HG02943 (cell line): Measurements from ENCODE around the gene SIX2.

Source experiments
- ATAC-seq: cut with Tn5 transposase; IDR thresholded peaks from one replicate; pipeline ENCODE4 v1.9.1; 2021; ENCODE audit warnings: mild to moderate bottlenecking, low read depth, moderate library complexity; ENCODE audit not compliant: unreplicated experiment

The SIX2 gene

DNA sequence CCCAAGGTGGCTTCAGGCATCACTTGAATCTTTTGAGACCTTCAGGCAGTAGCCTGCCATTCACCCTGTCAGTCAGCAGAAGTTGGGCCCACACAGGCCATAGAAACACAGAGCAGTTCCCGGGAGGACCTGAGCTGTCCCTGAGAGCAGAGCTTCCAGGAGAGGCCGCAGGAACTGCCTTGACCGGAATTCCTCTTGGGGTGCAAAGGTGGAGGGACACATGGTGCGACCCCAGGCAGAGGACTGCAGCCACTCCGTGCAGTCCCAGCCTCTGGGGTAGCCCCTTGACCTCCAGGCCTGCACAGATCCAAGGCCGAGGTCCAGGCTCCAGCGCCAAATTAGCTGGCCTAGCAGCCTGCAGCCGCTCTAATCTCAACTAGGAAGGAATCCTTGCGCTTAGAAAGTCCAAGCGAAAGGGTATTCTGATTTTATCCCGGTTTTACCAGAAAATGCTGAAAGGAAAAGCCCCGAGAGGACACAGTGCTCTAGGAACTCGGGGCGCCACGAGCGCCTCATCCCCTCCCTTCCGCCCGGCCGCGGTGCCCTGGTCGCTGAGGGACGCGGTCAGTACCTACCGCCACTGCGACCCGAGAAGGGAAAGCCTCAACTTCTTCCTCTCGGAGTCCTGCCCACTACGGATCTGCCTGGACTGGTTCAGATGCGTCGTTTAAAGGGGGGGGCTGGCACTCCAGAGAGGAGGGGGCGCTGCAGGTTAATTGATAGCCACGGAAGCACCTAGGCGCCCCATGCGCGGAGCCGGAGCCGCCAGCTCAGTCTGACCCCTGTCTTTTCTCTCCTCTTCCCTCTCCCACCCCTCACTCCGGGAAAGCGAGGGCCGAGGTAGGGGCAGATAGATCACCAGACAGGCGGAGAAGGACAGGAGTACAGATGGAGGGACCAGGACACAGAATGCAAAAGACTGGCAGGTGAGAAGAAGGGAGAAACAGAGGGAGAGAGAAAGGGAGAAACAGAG is 5.4 kb downstream of the SIX2 start:
- no peak for ATAC-seq

DNA sequence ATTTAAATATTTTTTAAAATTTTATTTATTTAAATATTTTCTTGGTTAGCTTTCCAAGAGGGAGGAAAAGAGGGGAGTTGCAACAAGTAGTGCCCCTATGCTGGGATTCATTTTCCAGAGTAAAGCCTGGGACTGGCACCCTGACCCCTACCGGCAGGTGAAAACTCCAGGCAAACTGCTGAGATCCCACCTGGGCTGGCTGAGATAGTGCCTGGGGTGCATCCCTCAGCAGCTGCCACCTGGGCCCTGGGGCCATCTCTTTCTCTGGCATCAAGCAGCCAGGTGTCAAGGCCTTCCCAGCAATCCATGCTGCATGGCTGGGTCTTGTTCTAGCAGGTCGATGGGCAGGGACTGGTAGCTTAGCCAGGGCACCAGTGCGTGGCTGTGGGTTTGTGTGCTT is 6.6 kb downstream of the SIX2 start:
- no peak for ATAC-seq

DNA sequence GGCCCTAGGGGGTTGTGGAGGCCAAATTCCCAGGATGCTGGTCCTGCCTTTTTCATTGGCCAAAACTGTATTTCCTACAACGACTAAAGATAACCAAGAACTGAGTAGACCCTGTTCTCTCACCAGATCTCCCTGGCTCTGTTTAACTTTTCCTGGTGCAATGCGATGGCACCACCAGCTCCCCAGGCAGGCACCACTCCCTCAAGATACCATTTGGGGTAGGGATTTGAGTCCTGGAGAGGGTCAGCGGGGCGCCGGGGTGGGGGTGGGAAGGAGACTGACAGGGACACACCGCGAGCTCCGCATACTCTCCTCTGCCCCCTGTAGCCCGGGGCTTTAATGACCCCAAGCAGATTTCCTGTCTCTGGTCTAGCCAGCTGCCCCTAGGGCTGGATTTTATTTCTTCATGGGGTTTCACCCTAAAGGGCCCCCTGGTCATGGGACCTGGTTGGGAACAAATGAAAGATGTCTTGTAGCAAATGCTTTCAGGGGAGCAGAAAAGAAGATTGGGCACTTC is 7.3 kb downstream of the SIX2 start:
- ATAC-seq: no peak

DNA sequence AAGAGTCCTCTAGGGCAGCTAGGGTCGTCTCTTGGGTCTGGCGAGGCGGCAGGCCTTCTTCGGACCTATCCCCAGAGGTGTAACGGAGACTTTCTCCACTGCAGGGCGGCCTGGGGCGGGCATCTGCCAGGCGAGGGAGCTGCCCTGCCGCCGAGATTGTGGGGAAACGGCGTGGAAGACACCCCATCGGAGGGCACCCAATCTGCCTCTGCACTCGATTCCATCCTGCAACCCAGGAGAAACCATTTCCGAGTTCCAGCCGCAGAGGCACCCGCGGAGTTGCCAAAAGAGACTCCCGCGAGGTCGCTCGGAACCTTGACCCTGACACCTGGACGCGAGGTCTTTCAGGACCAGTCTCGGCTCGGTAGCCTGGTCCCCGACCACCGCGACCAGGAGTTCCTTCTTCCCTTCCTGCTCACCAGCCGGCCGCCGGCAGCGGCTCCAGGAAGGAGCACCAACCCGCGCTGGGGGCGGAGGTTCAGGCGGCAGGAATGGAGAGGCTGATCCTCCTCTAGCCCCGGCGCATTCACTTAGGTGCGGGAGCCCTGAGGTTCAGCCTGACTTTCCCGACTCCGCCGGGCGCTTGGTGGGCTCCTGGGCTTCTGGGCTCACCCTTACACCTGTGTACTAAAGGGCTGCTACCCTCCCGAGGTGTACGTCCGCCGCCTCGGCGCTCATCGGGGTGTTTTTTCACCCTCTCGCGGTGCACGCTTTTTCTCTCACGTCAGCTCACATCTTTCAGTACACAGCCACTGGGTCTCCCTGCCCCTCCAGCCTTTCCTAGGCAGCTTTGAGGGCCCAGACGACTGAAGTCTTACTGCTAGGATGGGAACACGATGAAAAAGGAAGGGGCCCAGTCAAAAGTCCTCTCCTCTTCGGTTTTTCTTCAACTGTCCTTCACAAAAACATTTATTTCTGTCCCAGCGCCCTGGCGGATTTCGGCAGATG is 8.1 kb downstream of the SIX2 start:
- no peak for ATAC-seq

DNA sequence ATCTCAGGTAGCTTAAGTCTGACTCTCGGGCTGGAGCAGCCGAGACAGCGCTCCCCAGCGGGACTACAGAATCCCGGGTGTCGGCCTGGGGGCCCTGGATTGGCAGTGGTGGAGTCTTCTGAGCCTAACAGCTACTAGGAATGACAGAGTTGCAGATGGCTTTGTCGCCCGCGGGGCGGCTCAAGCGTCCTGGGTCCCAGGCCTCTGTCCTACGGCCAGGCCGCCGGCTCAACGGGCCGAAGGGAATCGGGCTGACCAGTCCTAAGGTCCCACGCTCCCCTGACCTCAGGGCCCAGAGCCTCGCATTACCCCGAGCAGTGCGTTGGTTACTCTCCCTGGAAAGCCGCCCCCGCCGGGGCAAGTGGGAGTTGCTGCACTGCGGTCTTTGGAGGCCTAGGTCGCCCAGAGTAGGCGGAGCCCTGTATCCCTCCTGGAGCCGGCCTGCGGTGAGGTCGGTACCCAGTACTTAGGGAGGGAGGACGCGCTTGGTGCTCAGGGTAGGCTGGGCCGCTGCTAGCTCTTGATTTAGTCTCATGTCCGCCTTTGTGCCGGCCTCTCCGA is 8.8 kb downstream of the SIX2 start:
- no peak for ATAC-seq

DNA sequence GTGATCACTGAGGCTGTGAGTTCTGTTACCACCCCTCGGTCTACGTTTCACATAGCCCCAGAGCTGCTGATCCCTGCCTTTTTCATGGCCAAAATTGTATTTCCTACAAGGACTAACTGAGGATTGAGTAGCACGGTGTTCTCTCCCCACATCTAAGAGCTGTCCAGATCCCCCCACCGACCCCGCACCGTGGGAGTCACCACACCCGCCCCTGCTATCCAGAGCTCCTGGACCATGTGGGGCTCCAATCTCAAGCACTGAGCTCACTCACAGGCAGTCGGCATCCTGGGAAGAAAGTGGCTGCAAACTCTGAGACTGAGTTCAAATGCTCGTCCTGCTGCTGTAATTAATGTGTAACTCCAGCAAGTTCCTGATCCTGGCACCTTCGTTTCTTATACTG is 9.7 kb downstream of the SIX2 start:
- ATAC-seq: no peak

DNA sequence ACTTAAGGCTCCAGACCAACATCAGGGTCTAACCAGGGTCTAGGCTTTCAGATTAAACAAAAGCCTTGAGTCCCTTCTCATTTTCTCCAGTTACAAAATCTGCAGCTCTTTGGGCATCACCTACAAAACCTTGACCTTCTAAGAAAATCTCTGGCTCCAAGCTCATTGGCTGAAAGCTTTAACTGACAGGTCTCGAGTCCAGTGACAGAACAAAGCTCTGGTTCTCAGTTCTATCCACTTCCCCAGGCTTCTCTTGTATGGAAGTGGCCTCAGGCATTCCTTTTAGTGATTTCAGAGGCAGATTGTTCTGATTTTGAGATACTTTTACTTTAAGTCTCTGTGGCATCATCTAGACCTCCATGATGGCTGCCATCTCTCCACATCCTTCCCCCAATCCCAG is 11.3 kb downstream of the SIX2 start:
- ATAC-seq: no peak

DNA sequence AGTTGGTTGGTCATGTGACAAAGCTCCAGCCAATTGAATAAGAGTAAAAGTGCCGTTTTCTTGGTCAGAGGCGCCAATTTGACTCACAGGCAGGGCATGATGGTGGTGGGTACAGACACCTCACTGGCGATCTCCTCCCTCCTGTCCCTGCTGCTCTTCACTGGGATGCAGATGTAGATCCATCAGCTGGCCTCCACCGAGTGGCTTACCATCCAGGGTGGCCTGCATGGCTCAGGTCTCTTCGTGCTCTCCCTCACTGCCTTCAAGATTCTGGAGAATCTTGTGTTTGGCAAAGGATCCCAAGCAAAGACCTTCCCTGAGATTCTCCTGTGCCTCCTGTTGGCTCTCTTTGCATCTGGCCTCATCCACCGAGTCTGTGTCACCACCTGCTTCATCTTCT is 12.9 kb downstream of the SIX2 start:
- no peak for ATAC-seq

DNA sequence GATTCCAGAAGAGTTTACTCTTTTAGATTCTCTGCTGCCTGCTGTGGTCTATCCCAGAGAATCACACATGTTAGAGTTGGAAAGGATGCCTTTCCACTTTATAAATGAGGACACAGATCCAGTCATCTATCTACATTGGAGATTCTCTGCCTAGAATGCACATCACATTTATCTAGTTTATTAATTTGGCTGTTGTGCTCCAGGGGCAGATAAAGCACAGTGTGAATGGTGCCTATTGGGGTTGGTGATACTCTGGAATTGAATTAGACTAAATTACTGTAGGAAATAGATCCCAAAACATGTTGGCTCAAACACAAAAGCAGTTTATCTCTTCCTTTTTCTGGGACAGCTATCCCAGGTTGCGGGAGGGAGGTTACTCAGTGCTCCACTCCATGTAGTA is 14.9 kb downstream of the SIX2 start:
- ATAC-seq: no peak

DNA sequence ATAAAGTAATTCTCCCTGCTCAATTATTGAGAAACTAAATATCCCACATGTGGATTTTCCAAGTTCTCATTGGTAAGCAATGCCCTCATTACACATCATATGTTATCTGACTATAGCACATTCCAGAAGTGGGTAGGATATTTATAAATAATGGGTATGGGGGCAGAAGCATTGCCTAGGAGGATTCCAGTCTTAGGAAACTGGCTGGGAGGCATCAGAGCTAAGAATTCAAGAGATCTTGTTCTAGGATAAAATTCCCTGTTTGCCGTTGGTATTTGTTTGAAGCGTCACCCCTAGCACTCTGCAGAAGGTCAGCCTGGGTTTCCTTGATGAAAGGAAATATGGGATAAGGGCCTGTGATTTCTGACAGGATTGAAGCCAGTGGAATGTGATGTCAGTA is 20.1 kb downstream of the SIX2 start:
- ATAC-seq: no peak

DNA sequence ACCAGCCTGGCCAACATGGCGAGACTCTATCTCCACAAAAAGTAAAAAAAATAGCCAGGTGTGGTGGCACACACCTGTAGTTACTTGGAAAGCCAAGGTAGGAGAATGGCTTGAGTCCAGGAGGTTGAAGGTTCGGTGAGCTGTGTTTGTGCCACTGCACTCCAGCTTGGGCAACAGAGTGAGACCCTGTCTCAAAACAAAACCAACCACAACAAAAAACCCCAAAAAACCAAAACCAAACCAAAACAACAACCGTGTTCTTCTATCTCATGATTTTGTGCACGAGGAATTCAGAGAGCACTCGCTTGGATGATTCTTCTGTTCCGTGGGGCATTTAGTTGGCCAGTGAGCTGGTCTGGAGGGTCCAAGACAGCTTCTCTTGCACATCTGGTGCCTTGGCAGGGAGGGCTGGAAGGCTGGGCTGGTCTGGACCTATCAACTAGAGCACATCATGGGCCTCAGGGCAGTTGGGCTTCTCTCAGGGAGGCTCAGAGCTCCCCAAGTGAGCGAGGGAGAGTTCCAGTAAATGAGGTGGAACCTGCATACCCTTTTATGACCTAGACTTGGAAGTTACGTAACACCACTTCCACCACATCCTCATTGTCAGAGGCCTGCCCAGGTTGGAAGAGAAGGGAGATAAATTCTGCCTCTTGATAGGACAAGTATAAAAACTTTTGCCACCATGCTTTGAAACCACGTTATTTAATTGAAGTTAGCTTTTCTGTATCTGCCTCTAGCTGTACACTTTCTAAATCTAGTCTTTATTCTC is 25.2 kb downstream of the SIX2 start:
- no peak for ATAC-seq

DNA sequence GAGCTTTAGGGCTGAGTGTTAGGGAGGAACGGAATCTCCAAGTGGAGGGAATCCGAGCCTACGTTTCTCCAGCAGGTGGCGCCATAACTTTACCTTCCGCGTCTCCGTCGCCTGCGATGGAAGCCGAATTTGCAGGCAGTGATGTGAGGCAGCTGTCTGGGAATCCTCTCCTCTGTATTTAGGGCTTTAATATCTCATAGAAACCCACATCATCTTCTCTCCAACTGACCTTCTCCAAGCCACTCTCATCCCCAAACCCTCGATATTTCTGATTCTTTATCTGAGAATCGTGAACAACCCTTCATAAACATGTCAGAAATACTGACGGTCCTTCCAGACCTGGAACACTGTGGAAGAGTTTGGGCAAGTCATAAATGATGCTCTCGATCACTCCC is 27.5 kb downstream of the SIX2 start:
- ATAC-seq: no peak

DNA sequence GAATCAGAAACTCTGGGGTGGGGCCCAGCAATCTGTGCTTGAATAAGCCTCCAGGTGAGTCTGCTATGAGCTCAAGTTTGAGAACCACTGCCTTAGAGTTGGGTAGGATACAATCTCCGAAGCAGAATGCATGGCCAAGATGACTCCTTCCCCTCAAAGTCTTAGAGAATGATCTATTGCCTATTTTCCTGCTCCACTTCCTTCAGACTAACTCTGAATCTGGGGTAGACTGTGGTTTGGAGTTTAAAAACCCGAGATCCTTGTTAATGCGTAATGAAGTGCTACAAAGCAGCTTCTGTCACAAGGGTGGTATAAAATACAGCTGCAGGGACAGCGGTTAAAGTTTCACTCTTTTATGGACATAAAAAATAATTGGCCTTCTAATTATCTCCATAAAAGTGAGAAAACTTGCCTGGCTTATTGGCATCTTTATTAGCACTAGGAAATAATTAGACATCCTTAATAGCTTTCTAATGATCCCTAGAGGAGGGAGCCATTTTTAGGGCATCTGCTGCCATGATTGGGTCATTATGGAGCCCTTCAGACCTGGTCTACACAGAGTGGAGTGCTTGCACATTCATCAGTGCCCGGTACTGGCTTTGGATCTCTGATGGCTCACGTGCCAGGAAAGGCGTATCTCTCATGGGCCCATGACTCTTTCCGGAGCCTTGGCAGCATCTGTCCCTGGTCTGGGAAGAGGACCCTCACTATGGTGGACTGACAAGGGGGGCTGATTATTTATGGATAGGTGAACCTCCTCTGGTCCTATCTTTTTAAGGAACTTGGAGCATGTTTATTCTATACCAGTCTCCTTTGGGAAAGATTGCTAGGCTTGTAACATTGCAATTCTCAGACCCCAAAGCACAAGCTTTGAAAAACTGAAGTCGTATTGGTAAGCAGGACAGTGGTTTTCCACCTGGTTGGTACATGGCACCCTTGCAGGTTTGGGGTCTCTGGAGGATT is 28.2 kb downstream of the SIX2 start:
- no peak for ATAC-seq

DNA sequence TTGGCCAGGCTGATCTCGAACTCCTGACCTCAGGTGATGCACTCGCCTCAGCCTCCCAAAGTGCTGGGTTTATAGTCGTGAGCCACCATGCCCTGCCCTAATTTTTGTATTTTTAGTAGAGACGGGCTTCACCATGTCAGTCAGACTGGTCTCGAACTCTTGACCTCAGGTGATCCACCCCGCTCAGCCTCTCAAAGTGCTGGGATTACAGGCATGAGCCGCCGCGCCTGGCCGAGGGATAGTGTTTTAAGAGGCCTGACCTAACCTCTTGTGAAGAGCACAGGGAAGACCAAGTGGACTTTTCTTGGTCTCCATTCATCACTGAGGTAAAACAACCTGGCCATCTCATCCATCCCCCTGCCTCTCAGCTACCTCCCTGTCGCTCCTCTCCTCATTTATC is 29.7 kb downstream of the SIX2 start:
- no peak for ATAC-seq

DNA sequence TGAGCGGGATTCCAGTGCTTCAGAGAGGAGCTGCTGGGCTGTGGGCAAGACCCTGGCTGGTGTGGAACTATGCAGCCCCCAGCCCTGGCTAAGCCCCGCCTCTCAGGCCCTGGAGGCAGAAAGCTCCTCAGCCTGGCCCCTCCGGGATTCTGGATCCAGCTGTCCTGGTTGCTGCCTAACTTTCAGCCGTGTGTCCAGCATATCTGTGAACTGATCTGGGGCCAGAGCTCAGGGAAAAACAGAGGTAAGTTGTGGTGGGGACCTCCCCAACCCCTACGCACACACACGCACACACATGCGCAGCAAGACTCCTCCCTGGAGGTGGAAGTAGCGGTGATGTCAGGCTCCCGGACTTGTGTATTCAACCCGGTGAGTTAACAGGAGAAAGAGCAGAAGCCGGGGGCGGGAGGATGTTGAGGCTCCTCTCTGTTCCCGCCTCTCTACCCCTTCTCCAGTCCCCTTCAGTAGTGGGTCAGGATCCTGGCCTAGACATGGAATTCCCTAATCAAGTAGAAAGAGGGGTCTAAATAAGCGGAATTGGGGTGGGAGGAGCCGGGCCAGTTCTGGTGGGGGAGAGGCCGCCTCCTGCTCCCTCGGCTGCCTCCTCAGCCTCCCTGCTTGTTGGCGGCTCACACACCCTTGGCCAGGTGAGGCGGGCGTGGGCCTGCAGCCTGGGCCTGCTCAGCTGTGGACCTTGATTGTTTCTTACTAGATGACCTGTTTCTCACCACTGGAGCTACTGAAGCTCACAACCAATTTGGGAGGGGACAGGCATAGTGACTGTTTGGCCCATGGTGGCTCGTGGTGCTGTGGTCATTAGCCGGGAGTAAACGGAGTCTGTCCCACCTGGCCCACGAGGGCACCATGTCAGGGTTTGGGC is 33.4 kb downstream of the SIX2 start:
- ATAC-seq: no peak

DNA sequence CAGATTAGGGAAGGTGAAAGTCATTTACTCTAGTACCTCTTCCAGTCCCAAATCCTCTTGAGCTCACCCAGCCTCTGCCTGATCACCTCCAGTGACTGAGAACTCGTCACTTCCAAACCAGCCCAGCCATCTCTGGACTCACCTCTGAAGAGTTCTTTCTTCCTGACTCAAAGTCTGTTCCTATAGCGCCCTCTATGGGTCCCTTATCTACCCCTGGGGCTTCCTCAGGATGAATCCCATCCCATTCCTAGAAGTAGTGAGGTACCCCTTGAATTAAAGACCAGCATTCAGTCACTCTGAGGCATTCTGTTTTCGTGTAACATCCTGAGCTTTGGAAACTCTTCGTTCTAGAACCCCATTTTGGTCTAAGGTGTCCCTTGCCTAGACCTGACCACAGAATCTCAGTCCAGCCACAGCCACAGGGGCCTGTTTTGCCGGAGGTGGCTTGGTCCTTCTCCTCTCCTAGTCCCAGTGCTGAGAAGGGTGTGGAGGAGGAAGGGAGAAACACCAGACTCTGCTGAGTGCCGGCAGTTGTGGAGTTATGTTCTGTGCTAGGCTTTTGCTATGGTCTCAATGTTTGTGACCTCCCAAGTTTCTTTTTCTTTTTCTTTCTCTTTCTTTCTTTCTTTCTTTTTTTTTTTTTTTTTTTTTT is 35.1 kb downstream of the SIX2 start:
- ATAC-seq: no peak

DNA sequence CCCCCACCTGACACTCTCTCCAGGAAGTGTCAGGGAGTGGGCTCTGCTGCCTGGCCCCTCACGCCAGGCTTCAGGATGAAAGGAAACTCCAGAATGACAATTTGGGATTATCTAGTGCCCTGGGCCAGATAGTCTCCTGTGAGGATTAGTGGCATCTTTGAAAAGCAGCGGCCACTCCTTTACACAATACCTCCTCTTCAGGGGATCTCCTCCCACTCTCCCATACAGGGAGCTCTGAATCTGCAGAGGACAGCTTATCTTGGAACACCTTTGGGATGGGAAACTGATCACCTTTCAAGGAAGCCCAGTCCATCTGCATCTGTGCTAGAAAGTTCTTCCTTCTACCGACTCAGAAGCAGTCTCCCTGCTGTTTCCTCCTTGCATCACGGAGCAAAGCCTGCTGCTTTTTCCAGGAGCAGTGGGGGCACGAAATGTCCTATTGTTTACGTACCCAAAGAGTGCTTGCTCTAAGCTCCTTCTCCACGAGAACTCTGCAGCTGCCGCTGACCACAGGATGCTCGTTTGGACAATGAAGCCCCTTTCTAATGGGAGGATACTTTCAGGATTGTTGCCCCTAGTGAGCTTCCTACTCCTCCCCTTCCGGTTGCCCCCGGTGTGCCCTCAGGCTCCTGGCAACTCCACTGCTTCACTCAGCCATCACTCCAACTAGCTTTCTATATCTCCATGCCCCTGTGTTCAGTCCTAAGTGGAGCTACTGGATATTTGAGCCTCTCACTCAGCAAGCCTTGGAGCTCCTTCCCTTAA is 36.3 kb downstream of the SIX2 start:
- ATAC-seq: no peak
